GM12878 (cell line): ENCODE measurements around the gene XRCC4. TPM values are rescaled to one million over a fixed set of nuclear protein-coding genes. Genes with fewer than 3 reads are reported as not detected.

Experiments used
- ATAC-seq: fragments of 200-7000 bp; cut with Tn5 transposase; 3 replicates; pipeline ENCODE4 v1.9.1; 2020; ENCODE audit warnings: mild to moderate bottlenecking, moderate library complexity
- BruUV-seq: library from RNA; stranded (reverse); fragments of 400-500 nt; replicated peaks from 2 replicates; lab custom pipeline; 2021; lab: Mats Ljungman, UMichigan
- CTCF ChIA-PET: fragments of 300-600 bp; sonication (Branson Sonifier 250); formaldehyde crosslinking; extraction: SDS; loops from one replicate; lab custom pipeline; 2021; ENCODE audit warnings: inconsistent platforms; lab: Yijun Ruan, JAX
- POLR2A ChIA-PET: fragments of 350-600 bp; formaldehyde crosslinking; extraction: SDS; loops from one replicate; lab custom pipeline; 2021; ENCODE audit warnings: inconsistent platforms; lab: Charles Lee
- RAD21 ChIA-PET: fragments of 300-600 bp; sonication (Branson Sonifier 250); formaldehyde crosslinking; loops from one replicate; lab custom pipeline; 2023; ENCODE audit warnings: antibody characterized with exemption; ENCODE audit not compliant: unreplicated experiment; lab: Charles Lee
- SMC1A ChIA-PET: fragments of 300-600 bp; sonication (Branson Sonifier 250); formaldehyde crosslinking; loops from one replicate; lab custom pipeline; 2023; ENCODE audit not compliant: unreplicated experiment, uncharacterized antibody; lab: Charles Lee
- DNase-seq: peaks from one replicate; pipeline ENCODE4 v3.0.0-alpha.2; 2011; ENCODE audit warnings: low read depth, low spot score
- FAIRE-seq: peaks from 3 replicates; lab custom pipeline; 2011; peaks lifted over from hg19 to GRCh38; lab: Jason Lieb, UNC
- H2AFZ ChIP-seq: 2 replicates; pipeline ENCODE4 v1.6.0; 2011; ENCODE audit warnings: low read depth, low read length, control low read depth; ENCODE audit not compliant: control insufficient read depth
- H3K27ac ChIP-seq: 2 replicates; pipeline ENCODE4 v1.5.1; 2011; ENCODE audit warnings: control low read depth; ENCODE audit not compliant: control insufficient read depth, insufficient read depth
- H3K27me3 ChIP-seq, 2 experiments: replicated peaks in 1 of 2; 2 replicates each; pipeline versions ENCODE4 v1.6.0 to v1.6.1; 2011; ENCODE audit warnings: low read length in 1 of 2; ENCODE audit not compliant: control insufficient read depth in 2 of 2, insufficient read depth in 2 of 2
- H3K36me3 ChIP-seq, 2 experiments: 2 replicates each; pipeline ENCODE4 v1.5.1; 2011; ENCODE audit warnings: low read length in 1 of 2; ENCODE audit not compliant: control insufficient read depth in 2 of 2, insufficient read depth in 2 of 2
- H3K4me1 ChIP-seq: 2 replicates; pipeline ENCODE4 v1.6.1; 2011; ENCODE audit warnings: mild to moderate bottlenecking, low read length, moderate library complexity, mixed read lengths; ENCODE audit not compliant: control insufficient read depth, insufficient read depth
- H3K4me2 ChIP-seq: 2 replicates; pipeline ENCODE4 v1.6.0; 2011; ENCODE audit warnings: control low read depth; ENCODE audit not compliant: control insufficient read depth, insufficient read depth
- H3K4me3 ChIP-seq: fragments of 200-600 bp; sonication (generic); 2 replicates; pipeline ENCODE4 v1.5.1; 2016
- H3K79me2 ChIP-seq: 2 replicates; pipeline ENCODE4 v1.6.0; 2011; ENCODE audit warnings: low read length; ENCODE audit not compliant: control insufficient read depth, insufficient read depth
- H3K9ac ChIP-seq: 2 replicates; pipeline ENCODE4 v1.8.0; 2011; ENCODE audit warnings: low read length, control low read depth, mixed read lengths; ENCODE audit not compliant: control insufficient read depth, insufficient read depth
- H3K9me3 ChIP-seq: replicated peaks from 3 replicates; pipeline ENCODE4 v1.5.1; 2011; ENCODE audit warnings: mild to moderate bottlenecking, low read length; ENCODE audit not compliant: control insufficient read depth, insufficient read depth
- H4K20me1 ChIP-seq: 2 replicates; pipeline ENCODE4 v1.6.0; 2011; ENCODE audit not compliant: control insufficient read depth, insufficient read depth
- BCLAF1 ChIP-seq: fragments of 450-650 bp; IDR thresholded peaks from 2 replicates; pipeline ENCODE4 v1.6.1; 2017; ENCODE audit warnings: antibody characterized with exemption, mild to moderate bottlenecking, moderate library complexity
- BHLHE40 ChIP-seq, 2 experiments: fragments of 450-650 bp in 1 of 2; IDR thresholded peaks; 2 replicates each; pipeline ENCODE4 v1.6.1; 2011 to 2017; ENCODE audit warnings: low read depth in 2 of 2, borderline replicate concordance in 1 of 2, improper control_type of control experiment in 1 of 2, low read length in 1 of 2, mild to moderate bottlenecking in 1 of 2
- CBFB ChIP-seq: IDR thresholded peaks from 2 replicates; pipeline ENCODE4 v1.6.1; 2016; ENCODE audit warnings: antibody characterized with exemption, low read depth
- CBX3 ChIP-seq: fragments of 200-600 bp; sonication (generic); IDR thresholded peaks from 2 replicates; pipeline ENCODE4 v1.6.1; 2016; ENCODE audit warnings: low read depth, borderline replicate concordance
- CBX5 ChIP-seq: sonication (generic); IDR thresholded peaks from 2 replicates; pipeline ENCODE4 v1.6.1; 2016; ENCODE audit warnings: low read depth, moderate library complexity, mild to moderate bottlenecking, inconsistent platforms
- CHD4 ChIP-seq: fragments of 200-600 bp; sonication (generic); IDR thresholded peaks from 2 replicates; pipeline ENCODE4 v1.6.1; 2016; ENCODE audit warnings: mild to moderate bottlenecking
- EED ChIP-seq: sonication (generic); IDR thresholded peaks from 2 replicates; pipeline ENCODE4 v1.6.1; 2016; ENCODE audit warnings: antibody characterized with exemption, low read depth
- EZH2 ChIP-seq: IDR thresholded peaks from 2 replicates; pipeline ENCODE4 v1.6.1; 2012; ENCODE audit warnings: low read depth, mild to moderate bottlenecking, control low read depth, inconsistent platforms, low read length, borderline replicate concordance; ENCODE audit not compliant: control insufficient read depth
- GABPA ChIP-seq: IDR thresholded peaks from 2 replicates; pipeline ENCODE4 v1.6.1; 2014; ENCODE audit warnings: antibody characterized with exemption, low read depth, mild to moderate bottlenecking, inconsistent platforms
- KDM1A ChIP-seq: fragments of 200-600 bp; sonication (generic); IDR thresholded peaks from 2 replicates; pipeline ENCODE4 v1.6.1; 2016; ENCODE audit warnings: borderline replicate concordance
- MTA2 ChIP-seq: fragments of 450-650 bp; IDR thresholded peaks from 2 replicates; pipeline ENCODE4 v1.6.1; 2016; ENCODE audit warnings: low read depth, mild to moderate bottlenecking, moderate library complexity
- NFYA ChIP-seq: IDR thresholded peaks from 2 replicates; pipeline ENCODE4 v1.6.1; 2011; ENCODE audit warnings: low read depth, mild to moderate bottlenecking, low read length, improper control_type of control experiment, borderline replicate concordance
- SPI1 ChIP-seq: IDR thresholded peaks from 2 replicates; pipeline ENCODE4 v1.6.1; 2011; ENCODE audit warnings: low read depth, mild to moderate bottlenecking, low read length, moderate library complexity, borderline replicate concordance; ENCODE audit not compliant: insufficient read depth
- STAT1 ChIP-seq: fragments of 450-650 bp; conservative IDR thresholded peaks from 2 replicates; pipeline ENCODE4 v1.6.1; 2014; ENCODE audit warnings: antibody characterized with exemption, mild to moderate bottlenecking
- USF2 ChIP-seq: IDR thresholded peaks from 2 replicates; pipeline ENCODE4 v1.6.1; 2011; ENCODE audit warnings: low read depth, low read length, improper control_type of control experiment, borderline replicate concordance
- ZNF217 ChIP-seq: fragments of 450-650 bp; IDR thresholded peaks from 2 replicates; pipeline ENCODE4 v1.6.1; 2017; ENCODE audit warnings: antibody characterized with exemption, mild to moderate bottlenecking
- WGBS: methylation state at CpG from one replicate; pipeline ENCODE4 v1.1.6; 2016; ENCODE audit warnings: low lambda C conversion rate; ENCODE audit not compliant: insufficient replicate concordance, insufficient coverage; ENCODE audit errors: missing lambda C conversion rate; 5-methylcytosine and 5-hydroxymethylcytosine counted together
- in situ Hi-C: fragments of 300-500 bp; cut with MboI; formaldehyde crosslinking; loops from 9 replicates; pipeline ENCODE4 v1.14.3; 2018; ENCODE audit warnings: mixed read lengths
- intact Hi-C: fragments of 100-400 bp; cut with micrococcal nuclease; formaldehyde crosslinking; loops from one replicate; pipeline ENCODE4 v1.14.2; 2022; ENCODE audit not compliant: unreplicated experiment
- polyA plus RNA-seq, 11 experiments: library from polyadenylated mRNA; depleted of rRNA in 4 of 11; unstranded in 6 of 11; stranded (reverse) in 5 of 11; fragments of >200 nt; fragmentation: Nextera tagmentation in 4 of 11; fragmentation: Illumina TruSeq in 1 of 11; extraction: Ambion mirVana in 4 of 11; extraction: Trizol in 1 of 11; gene quantifications; 1 replicate in 1 of 11; 2 replicates in 10 of 11; pipeline versions ENCODE4 v1.2.1 to v1.2.3, GENCODE V29; 2011 to 2016; ENCODE audit warnings: inconsistent platforms in 2 of 11, missing spikeins in 2 of 11, low read depth in 1 of 11
- total RNA-seq, 4 experiments: library from RNA; depleted of rRNA in 3 of 4; stranded (reverse); fragments of >200 nt in 3 of 4; fragmentation: Illumina TruSeq in 1 of 4; extraction: Trizol in 1 of 4; gene quantifications; 2 replicates each; pipeline versions ENCODE4 v1.2.1 to v1.2.3, GENCODE V29; 2013 to 2021

XRCC4 gene
- total and polyA plus RNA-seq, 10 of the 15 experiments (the other 5 are each of a cell fraction or from before 2014, with no cell fraction given), result 12.1 to 53.6 (median 25.8) TPM

GRCh38 chr5:83184534-83184933 is 107.2 kb downstream of the XRCC4 start:
- in situ Hi-C loops, result no loop called here
- WGBS, result 100% methylated on average over 3 of the region's 3 CpGs
- Histone ChIP-seq H3K4me1 (no peaks in the 10 kb centered on the region), H3K36me3 (no peaks in the 10 kb centered on the region), H3K27me3 (no peaks in the 10 kb centered on the region), H4K20me1 (no peaks in the 10 kb centered on the region), H3K27ac (no peak overlapping the region), H2AFZ (no peak overlapping the region), H3K9me3 (no peaks in the 10 kb centered on the region), H3K4me3 (no peak overlapping the region), H3K4me2 (no peak overlapping the region), H3K9ac (no peak overlapping the region), H3K79me2 (no peaks in the 10 kb centered on the region)
- POLR2A ChIA-PET, result no interaction called here
- no peak for TF ChIP-seq CHD4
- no peak for TF ChIP-seq STAT1
- TF ChIP-seq MTA2, result no peak
- no peak for TF ChIP-seq SPI1
- TF ChIP-seq CBFB, result no peak
- TF ChIP-seq EED, result no peak
- no peak for FAIRE-seq
- CTCF ChIA-PET, result no interaction called here
- intact Hi-C loops, result no loop called here
- SMC1A ChIA-PET, result interaction anchor here (0.7 kb wide), 1 partner anchor 39 kb away, joined by 3 read pairs; no protein-coding TSS in a partner anchor
- RAD21 ChIA-PET, result no interaction called here
- ATAC-seq, result no peak
- no peak for DNase-seq
- no TSS peak for BruUV-seq

- H3K27ac ChIP-seq, result no peak overlapping the region
- intact Hi-C loops, result no loop called here
- 88% methylated on average over 5 of the region's 5 CpGs for WGBS
- POLR2A ChIA-PET, result no interaction called here
- H3K79me2 ChIP-seq, result no peaks in the 10 kb centered on the region
- FAIRE-seq, result no peak
- in situ Hi-C loops, result no loop called here
- no peaks in the 10 kb centered on the region for H3K4me1 ChIP-seq
- no peak overlapping the region for H3K4me3 ChIP-seq
- DNase-seq, result no peak
- no peak overlapping the region for H3K4me2 ChIP-seq
- CTCF ChIA-PET, result no interaction called here
- no peaks in the 10 kb centered on the region for H3K9me3 ChIP-seq
- ATAC-seq, result no peak
- H2AFZ ChIP-seq, result no peak overlapping the region
- no peaks in the 10 kb centered on the region for H3K36me3 ChIP-seq
- no TSS peak for BruUV-seq
- H4K20me1 ChIP-seq, result no peaks in the 10 kb centered on the region
- H3K9ac ChIP-seq, result no peak overlapping the region
- H3K27me3 ChIP-seq, result no peaks in the 10 kb centered on the region
- SMC1A ChIA-PET, result interaction anchor here (0.7 to 2.1 kb wide), 4 partner anchors 8 to 52 kb away, joined by 3 to 4 read pairs (median 4); no protein-coding TSS in a partner anchor
- RAD21 ChIA-PET, result no interaction called here
- TF ChIP-seq USF2 (no peak), BHLHE40 (IDR thresholded peaks at IDR 0.05; ENCODE audit: borderline replicate concordance in 1 of 2, low read depth in 2 of 2, low read length in 1 of 2) (no peak), EZH2 (no peak), GABPA (no peak), BCLAF1 (no peak), CBX3 (no peak), NFYA (no peak), KDM1A (no peak), ZNF217 (no peak), CBX5 (no peak)
Measured at GRCh38 chr5:83192947-83193346, 115.6 kb downstream of the XRCC4 start.
